HCT116 (cell line): ENCODE results near the gene HOGA1. TPM values are rescaled to one million over a fixed set of nuclear protein-coding genes. Genes with fewer than 3 reads are reported as not detected.

Source experiments
- ATAC-seq: fragments of 200-7000 bp; cut with Tn5 transposase; 2 replicates; pipeline ENCODE4 v1.9.1; 2020; ENCODE audit warnings: mild to moderate bottlenecking, moderate library complexity
- BruUV-seq: library from RNA; stranded (reverse); fragments of 400-500 nt; replicated peaks from 2 replicates; lab custom pipeline; 2021; lab: Mats Ljungman, UMichigan
- CTCF ChIA-PET: fragments of 300-600 bp; sonication (Branson Sonifier 250); formaldehyde crosslinking; loops from one replicate; lab custom pipeline; 2021; ENCODE audit warnings: antibody characterized with exemption; lab: Charles Lee
- POLR2A ChIA-PET: fragments of 300-600, 350-600 bp; sonication (Branson Sonifier 250); formaldehyde crosslinking; loops from one replicate; lab custom pipeline; 2021; ENCODE audit warnings: antibody characterized with exemption; lab: Charles Lee
- RAD21 ChIA-PET, 2 experiments: fragments of 300-600 bp; sonication (Branson Sonifier 250); formaldehyde crosslinking; loops; one replicate each; lab custom pipeline; 2023; ENCODE audit warnings: low total read pairs in 2 of 2; ENCODE audit not compliant: uncharacterized antibody in 2 of 2, unreplicated experiment in 2 of 2, low non-redundant PET in 1 of 2; lab: Charles Lee
- DNase-seq: peaks from one replicate; pipeline ENCODE4 v3.0.0-alpha.2; 2010; ENCODE audit warnings: low read depth, low spot score
- H2AFZ ChIP-seq: fragments of 200-600 bp; shearing (Covaris generic), sonication (generic); 2 replicates; pipeline ENCODE4 v1.6.1; 2017; ENCODE audit warnings: low read depth, mixed run types, mixed read lengths, antibody characterized with exemption, low read length; ENCODE audit not compliant: poor library complexity, severe bottlenecking
- H3K27ac ChIP-seq: 2 replicates; pipeline ENCODE4 v1.5.1; 2012; ENCODE audit warnings: low read depth, low read length
- H3K27me3 ChIP-seq: fragments of 200-600 bp; sonication (generic); 2 replicates; pipeline ENCODE4 v1.6.1; 2016; ENCODE audit warnings: mixed run types, low read length, mixed read lengths; ENCODE audit not compliant: insufficient read depth
- H3K36me3 ChIP-seq, 2 experiments: fragments of 200-500 bp in 1 of 2; fragments of 200-600 bp in 1 of 2; sonication (Bioruptor generic) in 1 of 2; sonication (generic) in 1 of 2; 2 replicates each; pipeline versions ENCODE4 v1.5.1 to v1.6.1; 2014 to 2016; ENCODE audit warnings: low read length in 2 of 2, inconsistent platforms in 1 of 2, mixed read lengths in 1 of 2, mixed run types in 1 of 2; ENCODE audit not compliant: insufficient read depth in 2 of 2, control insufficient read depth in 1 of 2
- H3K4me1 ChIP-seq, 2 experiments: fragments of 200-600 bp in 1 of 2; sonication (generic) in 1 of 2; 2 replicates each; pipeline versions ENCODE4 v1.5.1 to v1.6.1; 2012 to 2017; ENCODE audit warnings: low read length in 2 of 2, inconsistent platforms in 1 of 2, mild to moderate bottlenecking in 1 of 2, mixed read lengths in 1 of 2, mixed run types in 1 of 2, moderate library complexity in 1 of 2; ENCODE audit not compliant: insufficient read depth in 2 of 2, control insufficient read depth in 1 of 2
- H3K4me2 ChIP-seq: fragments of 200-600 bp; sonication (generic); 2 replicates; pipeline ENCODE4 v1.6.1; 2017; ENCODE audit warnings: mixed run types, low read length, mixed read lengths
- H3K4me3 ChIP-seq, 2 experiments: fragments of 200-600 bp in 1 of 2; sonication (generic) in 1 of 2; replicated peaks in 1 of 2; 2 replicates each; pipeline ENCODE4 v1.5.1; 2011 to 2016; ENCODE audit warnings: low read length in 2 of 2, control low read depth in 1 of 2, low read depth in 1 of 2, mild to moderate bottlenecking in 1 of 2, mixed read lengths in 1 of 2, mixed run types in 1 of 2
- H3K79me2 ChIP-seq: fragments of 200-600 bp; sonication (generic); 2 replicates; pipeline ENCODE4 v1.6.1; 2017; ENCODE audit warnings: mild to moderate bottlenecking, mixed run types, low read length, moderate library complexity, mixed read lengths; ENCODE audit not compliant: insufficient read depth
- H3K9ac ChIP-seq: fragments of 200-600 bp; sonication (generic); 2 replicates; pipeline ENCODE4 v1.6.1; 2016; ENCODE audit warnings: low read length, mixed read lengths
- H3K9me2 ChIP-seq: fragments of 200-600 bp; sonication (generic), shearing (Covaris generic); 2 replicates; pipeline ENCODE4 v1.6.1; 2017; ENCODE audit warnings: mixed run types, mild to moderate bottlenecking, moderate library complexity; ENCODE audit not compliant: insufficient read depth
- H3K9me3 ChIP-seq, 2 experiments: fragments of 200-500 bp in 1 of 2; fragments of 200-600 bp in 1 of 2; sonication (Bioruptor generic) in 1 of 2; sonication (generic) in 1 of 2; 2 replicates each; pipeline ENCODE4 v1.6.1; 2014 to 2017; ENCODE audit warnings: low read length in 2 of 2, mixed read lengths in 2 of 2, inconsistent platforms in 1 of 2, low read depth in 1 of 2, mild to moderate bottlenecking in 1 of 2, mixed run types in 1 of 2, moderate library complexity in 1 of 2; ENCODE audit not compliant: control insufficient read depth in 1 of 2, insufficient read depth in 1 of 2
- H4K20me1 ChIP-seq: fragments of 200-600 bp; sonication (generic), shearing (Covaris generic); 2 replicates; pipeline ENCODE4 v1.6.1; 2017; ENCODE audit warnings: mixed run types, mild to moderate bottlenecking, moderate library complexity; ENCODE audit not compliant: insufficient read depth
- CEBPB ChIP-seq: IDR thresholded peaks from 2 replicates; pipeline ENCODE4 v1.6.1; 2012; ENCODE audit warnings: low read depth
- CTCF ChIP-seq, 3 experiments: fragments of 200-600 bp in 1 of 3; sonication (generic) in 1 of 3; IDR thresholded peaks in 2 of 3; conservative IDR thresholded peaks in 1 of 3; 2 replicates each; pipeline ENCODE4 v1.5.1; 2012 to 2017; ENCODE audit warnings: low read depth in 2 of 3, low read length in 2 of 3, antibody characterized with exemption in 1 of 3, borderline replicate concordance in 1 of 3, control low read depth in 1 of 3, mild to moderate bottlenecking in 1 of 3, mixed read lengths in 1 of 3, mixed run types in 1 of 3, moderate library complexity in 1 of 3; ENCODE audit not compliant: insufficient read depth in 1 of 3
- EGR1 ChIP-seq: IDR thresholded peaks from 2 replicates; pipeline ENCODE4 v1.6.1; 2012; ENCODE audit warnings: low read depth
- EZH2 ChIP-seq: fragments of 200-600 bp; sonication (generic); IDR thresholded peaks from 2 replicates; pipeline ENCODE4 v1.6.1; 2017; ENCODE audit warnings: antibody characterized with exemption, mixed run types
- FOSL1 ChIP-seq: IDR thresholded peaks from 2 replicates; pipeline ENCODE4 v1.6.1; 2012; ENCODE audit warnings: low read depth
- POLR2A ChIP-seq: IDR thresholded peaks from 2 replicates; pipeline ENCODE4 v1.7.0; 2011; ENCODE audit warnings: borderline replicate concordance; ENCODE audit not compliant: insufficient read depth, insufficient read length; ENCODE audit errors: extremely low read depth
- POLR2AphosphoS5 ChIP-seq: IDR thresholded peaks from 2 replicates; pipeline ENCODE4 v1.6.1; 2011; ENCODE audit warnings: mild to moderate bottlenecking, low read depth, low read length, moderate library complexity
- RAD21 ChIP-seq: IDR thresholded peaks from 2 replicates; pipeline ENCODE4 v1.6.1; 2012; ENCODE audit warnings: low read depth, mild to moderate bottlenecking
- REST ChIP-seq: IDR thresholded peaks from 2 replicates; pipeline ENCODE4 v1.6.1; 2012; ENCODE audit warnings: low read depth
- SIN3A ChIP-seq: IDR thresholded peaks from 2 replicates; pipeline ENCODE4 v1.6.1; 2012; ENCODE audit warnings: low read depth
- SRF ChIP-seq: IDR thresholded peaks from 2 replicates; pipeline ENCODE4 v1.6.1; 2012; ENCODE audit warnings: low read depth
- intact Hi-C: fragments of 100-400 bp; cut with micrococcal nuclease; formaldehyde crosslinking; loops from 2 replicates; pipeline ENCODE4 v1.10.0; 2022
- total RNA-seq: library from RNA; stranded (reverse); gene quantifications from one replicate; pipeline ENCODE4 v1.2.1, GENCODE V29; 2021; ENCODE audit not compliant: unreplicated experiment

The HOGA1 gene
- total RNA-seq, 1 experiment from 2014 or later: 1.6 TPM

GRCh38 chr10:97582169-97582568, 2.0 kb upstream of the HOGA1 start (continued):
- TF ChIP-seq CTCF (IDR thresholded peaks at IDR 0.05 in 2 of 3, conservative IDR thresholded peaks at IDR 0.05 in 1 of 3; ENCODE audit: borderline replicate concordance in 1 of 3, insufficient read depth in 1 of 3, low read depth in 2 of 3, low read length in 2 of 3): no peak
- no peak for TF ChIP-seq RAD21
- no peak for TF ChIP-seq SIN3A
- TF ChIP-seq CEBPB: no peak
- no peak for TF ChIP-seq POLR2AphosphoS5
- TF ChIP-seq POLR2A: no peak
- no peak for TF ChIP-seq SRF

- Histone ChIP-seq H3K9me3 (no peaks in the 10 kb centered on the region), H3K36me3 (no peaks in the 10 kb centered on the region), H3K27ac (peak overlapping the region; percentile 27), H3K9ac (no peak overlapping the region; the same call in 1 of the 2 replicates), H3K27me3 (no peaks in the 10 kb centered on the region), H2AFZ (no peak overlapping the region), H3K79me2 (no peaks in the 10 kb centered on the region), H3K4me2 (peak overlapping the region; percentile 54), H3K4me3 (no peak overlapping the region), H4K20me1 (no peaks in the 10 kb centered on the region), H3K9me2 (no peaks in the 10 kb centered on the region), H3K4me1 (peaks cover 13 to 21% of the 10 kb centered on the region in 2 experiments)
- RAD21 ChIA-PET: no interaction called here
- no peak for ATAC-seq
- intact Hi-C loops: no loop called here
- DNase-seq: no peak
- POLR2A ChIA-PET: interaction anchor here (0.9 to 1.7 kb wide), 4 partner anchors 8 to 22 kb away, joined by 4 to 11 read pairs (median 5); no protein-coding TSS in a partner anchor
- CTCF ChIA-PET: interaction anchor here (1.0 to 2.5 kb wide), 4 partner anchors 11 to 30 kb away, joined by 5 to 13 read pairs (median 6); partner anchors contain the start of gene ANKRD2
- TF ChIP-seq REST (no peak), EGR1 (no peak), EZH2 (no peak), FOSL1 (no peak)
- BruUV-seq: no TSS peak
Observed at GRCh38 chr10:97583476-97583875, 713 bp upstream of the HOGA1 start.
